Measurements from ENCODE around the gene TANGO6. TPM values are rescaled to one million over a fixed set of nuclear protein-coding genes. Genes with fewer than 3 reads are reported as not detected.

The TANGO6 gene
- total and polyA plus RNA-seq, 2 of the 8 experiments (the other 6 are each of a cell fraction or from before 2014, with no cell fraction given), result 5.0 to 19.5 TPM

DNA sequence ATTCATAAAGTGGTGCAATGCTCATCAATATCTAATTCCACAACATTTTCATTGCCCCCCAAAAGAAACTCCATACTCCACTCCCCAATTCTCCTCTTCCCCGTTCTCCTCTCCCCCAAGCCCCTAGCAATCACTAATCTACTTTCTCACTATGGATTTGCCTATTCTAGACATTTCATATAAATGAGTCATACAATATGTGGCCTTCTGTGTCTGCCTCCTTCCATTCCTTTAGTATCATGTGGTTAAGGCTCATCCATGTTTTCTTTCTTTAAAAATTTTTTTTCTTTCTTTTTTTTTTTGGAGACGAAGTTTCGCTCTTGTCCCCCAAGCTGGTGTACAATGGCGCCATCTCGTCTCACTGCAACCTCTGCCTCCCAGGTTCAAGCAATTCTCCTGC lies 205.8 kb downstream of the TANGO6 start:
- H2AK5ac ChIP-seq (ENCODE audit: low read depth, low read length), result no peak overlapping the region

More for the DNA sequence above, 205.8 kb downstream of the TANGO6 start:
- Histone ChIP-seq H4K20me1 (replicated peaks in 1 of 2; ENCODE audit: control insufficient read depth in 1 of 2, insufficient read depth in 2 of 2, low read length in 2 of 2) (no peaks in the 10 kb centered on the region), H3K9ac (replicated peaks in 1 of 4; ENCODE audit: extremely low read depth in 1 of 4, low read depth in 3 of 4, low read length in 3 of 4) (no peak overlapping the region), H3K27ac (ENCODE audit: low read depth, low read length) (no peak overlapping the region), H3K27me3 (replicated peaks in 1 of 4; ENCODE audit: control insufficient read depth in 3 of 4, extremely low read depth in 1 of 4, insufficient read depth in 3 of 4, low read length in 3 of 4) (no peaks in the 10 kb centered on the region), H3K4me2 (ENCODE audit: insufficient read depth in 1 of 2, low read depth in 2 of 2, low read length in 2 of 2) (no peak overlapping the region), H3K56ac (replicated peaks; ENCODE audit: insufficient read length, low read depth, low read length) (peak overlapping the region; percentile 86), H3K4ac (replicated peaks; ENCODE audit: insufficient read length, low read depth, low read length) (no peak overlapping the region), H3K79me2 (ENCODE audit: control insufficient read depth in 1 of 2, insufficient read depth in 2 of 2, low read length in 2 of 2) (no peaks in the 10 kb centered on the region), H2BK15ac (ENCODE audit: low read length) (no peak overlapping the region), H3K4me1 (replicated peaks in 1 of 4; ENCODE audit: control insufficient read depth in 3 of 4, insufficient read depth in 4 of 4, low read length in 3 of 4) (no peaks in the 10 kb centered on the region), H3K14ac (ENCODE audit: insufficient read length) (no peak overlapping the region), H3K23ac (ENCODE audit: insufficient read length) (no peak overlapping the region), H3K36me3 (ENCODE audit: control insufficient read depth in 2 of 4, insufficient read depth in 4 of 4, low read length in 3 of 4) (no peaks in the 10 kb centered on the region), H4K8ac (ENCODE audit: extremely low read depth, insufficient read depth, low read length) (no peak overlapping the region), H3K4me3 (ENCODE audit: extremely low read depth in 1 of 4, insufficient read depth in 2 of 4, low read depth in 3 of 4, low read length in 4 of 4) (no peak overlapping the region), H2BK120ac (replicated peaks; ENCODE audit: low read depth, low read length) (no peak overlapping the region), H4K91ac (replicated peaks; ENCODE audit: insufficient read length, low read length) (no peak overlapping the region), H4K5ac (ENCODE audit: insufficient read length, low read depth, low read length) (no peak overlapping the region), H3K9me3 (ENCODE audit: insufficient read depth in 2 of 2, low read depth in 1 of 2, low read length in 1 of 2) (no peaks in the 10 kb centered on the region), H3K18ac (ENCODE audit: extremely low read depth, low read length) (no peak overlapping the region), H2BK20ac (ENCODE audit: low read length) (no peak overlapping the region), H2BK12ac (ENCODE audit: low read depth, low read length) (no peak overlapping the region), H2BK5ac (ENCODE audit: low read depth, low read length) (no peak overlapping the region), H2AFZ (ENCODE audit: low read length) (no peak overlapping the region), H3K79me1 (ENCODE audit: low read depth, low read length) (no peaks in the 10 kb centered on the region), H3K23me2 (ENCODE audit: low read depth, low read length) (no peaks in the 10 kb centered on the region)
- DNase-seq (ENCODE audit: low read depth in 1 of 2, low spot score in 2 of 2), result no peak
- FAIRE-seq, result no peak
- POLR2A ChIA-PET (ENCODE audit: partially characterized antibody), result interaction anchor here (1.2 kb wide), 1 partner anchor 12 kb away, joined by 3 read pairs; no protein-coding TSS in a partner anchor
- CTCF ChIA-PET (ENCODE audit: partially characterized antibody), result interaction anchor here (0.8 to 4.4 kb wide), 3 partner anchors 11 to 61 kb away, joined by 3 to 26 read pairs (median 4); no protein-coding TSS in a partner anchor
- TF ChIP-seq CTBP2 (IDR thresholded peaks at IDR 0.05; ENCODE audit: borderline replicate concordance, insufficient read depth, insufficient read length, low read length), result no peak
- no peak for TF ChIP-seq NANOG (IDR thresholded peaks at IDR 0.05; ENCODE audit: insufficient read depth, low read depth, low read length, poor library complexity, severe bottlenecking)
- no peak for TF ChIP-seq SUZ12 (IDR thresholded peaks at IDR 0.05; ENCODE audit: low read length)
- TF ChIP-seq TAF1 (IDR thresholded peaks at IDR 0.05; ENCODE audit: low read depth, low read length), result no peak
- TF ChIP-seq GABPA (IDR thresholded peaks at IDR 0.05; ENCODE audit: borderline replicate concordance, insufficient read depth, low read length), result no peak
- TF ChIP-seq MAX (IDR thresholded peaks at IDR 0.05), result no peak
- TF ChIP-seq ASH2L (IDR thresholded peaks at IDR 0.05; ENCODE audit: low read length), result no peak
- TF ChIP-seq KDM5A (IDR thresholded peaks at IDR 0.05; ENCODE audit: low read length), result no peak
- TF ChIP-seq TEAD4 (IDR thresholded peaks at IDR 0.05; ENCODE audit: low read depth, low read length), result no peak
- TF ChIP-seq JUND (IDR thresholded peaks at IDR 0.05; ENCODE audit: low read length), result no peak
- 97 to 100% methylated on average over 1 to 4 of the region's 5 CpGs for WGBS, 2 experiments (ENCODE audit: extremely low coverage in 1 of 2, insufficient coverage in 1 of 2, insufficient read length in 1 of 2, insufficient replicate concordance in 2 of 2, low coverage in 1 of 2, low lambda C conversion rate in 2 of 2, missing lambda C conversion rate in 1 of 2)
